Liver (tissue), 9 donors: ENCODE results near the gene ZNF695. TPM values are rescaled to one million over a fixed set of nuclear protein-coding genes. Genes with fewer than 3 reads are reported as not detected.

Source experiments
- DNase-seq: peaks from one replicate; pipeline ENCODE4 v3.0.0-alpha.2; 2017; ENCODE audit warnings: low spot score
- H3K27ac ChIP-seq, 2 donors: one replicate each; pipeline ENCODE4 v1.7.0; 2013; ENCODE audit warnings: inconsistent platforms in 2 of 2, low read length in 2 of 2, control low read depth in 1 of 2, low read depth in 1 of 2, mild to moderate bottlenecking in 1 of 2
- H3K27me3 ChIP-seq, 4 donors: one replicate each; pipeline versions ENCODE4 v1.6.1 to v1.7.0; 2013; ENCODE audit warnings: low read length in 3 of 4, inconsistent platforms in 1 of 4, mild to moderate bottlenecking in 1 of 4, moderate library complexity in 1 of 4; ENCODE audit not compliant: control insufficient read depth in 4 of 4, insufficient read depth in 4 of 4
- H3K36me3 ChIP-seq, 4 donors: one replicate each; pipeline versions ENCODE4 v1.6.1 to v1.7.0; 2013; ENCODE audit warnings: low read length in 3 of 4, mild to moderate bottlenecking in 3 of 4, low read depth in 1 of 4, moderate library complexity in 1 of 4; ENCODE audit not compliant: control insufficient read depth in 4 of 4, insufficient read depth in 3 of 4
- H3K4me1 ChIP-seq, 4 donors: one replicate each; pipeline versions ENCODE4 v1.6.1 to v1.7.0; 2013; ENCODE audit warnings: low read length in 3 of 4, mild to moderate bottlenecking in 3 of 4, moderate library complexity in 1 of 4; ENCODE audit not compliant: control insufficient read depth in 4 of 4, insufficient read depth in 4 of 4
- H3K4me3 ChIP-seq, 3 donors: one replicate each; pipeline versions ENCODE4 v1.6.1 to v1.7.0; 2013; ENCODE audit warnings: low read length in 3 of 3, control low read depth in 1 of 3, low read depth in 1 of 3, mild to moderate bottlenecking in 1 of 3
- H3K9ac ChIP-seq, 2 donors: one replicate each; pipeline ENCODE4 v1.7.0; 2013; ENCODE audit warnings: low read length in 2 of 2, mild to moderate bottlenecking in 2 of 2, moderate library complexity in 2 of 2, control low read depth in 1 of 2, low read depth in 1 of 2
- H3K9me3 ChIP-seq, 4 donors: one replicate each; pipeline versions ENCODE4 v1.6.1 to v1.7.0; 2013; ENCODE audit warnings: low read length in 3 of 4; ENCODE audit not compliant: control insufficient read depth in 4 of 4
- ATF3 ChIP-seq: IDR thresholded peaks from 2 replicates; pipeline ENCODE4 v1.6.1; 2016; ENCODE audit warnings: antibody characterized with exemption
- CTCF ChIP-seq: fragments of 150-350 bp; IDR thresholded peaks from 2 replicates; pipeline ENCODE4 v1.5.1; 2017; ENCODE audit warnings: improper control_type of control experiment, low read depth, low read length; ENCODE audit not compliant: missing input control
- EGR1 ChIP-seq, 2 donors: IDR thresholded peaks; 2 replicates each; pipeline ENCODE4 v1.6.1; 2016 to 2018; ENCODE audit warnings: antibody characterized with exemption in 2 of 2, low read depth in 2 of 2
- FOXA1 ChIP-seq: IDR thresholded peaks from 2 replicates; pipeline ENCODE4 v1.6.1; 2016; ENCODE audit warnings: antibody characterized with exemption
- FOXA2 ChIP-seq: IDR thresholded peaks from 2 replicates; pipeline ENCODE4 v1.6.1; 2016; ENCODE audit warnings: antibody characterized with exemption
- GABPA ChIP-seq, 2 donors: IDR thresholded peaks in 1 of 2; conservative IDR thresholded peaks in 1 of 2; 2 replicates each; pipeline ENCODE4 v1.6.1; 2016; ENCODE audit warnings: antibody characterized with exemption in 2 of 2, mild to moderate bottlenecking in 1 of 2, moderate library complexity in 1 of 2
- HNF4A ChIP-seq, 2 donors: conservative IDR thresholded peaks; 2 replicates each; pipeline ENCODE4 v1.6.1; 2016; ENCODE audit warnings: antibody characterized with exemption in 2 of 2, mild to moderate bottlenecking in 2 of 2
- HNF4G ChIP-seq: IDR thresholded peaks from 2 replicates; pipeline ENCODE4 v1.6.1; 2016; ENCODE audit warnings: antibody characterized with exemption
- JUND ChIP-seq, 2 donors: IDR thresholded peaks; 2 replicates each; pipeline ENCODE4 v1.6.1; 2016; ENCODE audit warnings: antibody characterized with exemption in 2 of 2
- MAX ChIP-seq: IDR thresholded peaks from 2 replicates; pipeline ENCODE4 v1.6.1; 2016; ENCODE audit warnings: antibody characterized with exemption
- NR2F2 ChIP-seq: IDR thresholded peaks from 2 replicates; pipeline ENCODE4 v1.6.1; 2016; ENCODE audit warnings: antibody characterized with exemption
- RAD21 ChIP-seq, 2 donors: IDR thresholded peaks; 2 replicates each; pipeline ENCODE4 v1.6.1; 2016; ENCODE audit warnings: antibody characterized with exemption in 2 of 2, mild to moderate bottlenecking in 2 of 2
- REST ChIP-seq: IDR thresholded peaks from 2 replicates; pipeline ENCODE4 v1.6.1; 2016; ENCODE audit warnings: antibody characterized with exemption, mild to moderate bottlenecking
- RXRA ChIP-seq, 2 donors: IDR thresholded peaks; 2 replicates each; pipeline ENCODE4 v1.6.1; 2017 to 2018; ENCODE audit warnings: antibody characterized with exemption in 2 of 2, mild to moderate bottlenecking in 1 of 2
- SP1 ChIP-seq: IDR thresholded peaks from 2 replicates; pipeline ENCODE4 v1.6.1; 2018; ENCODE audit warnings: antibody characterized with exemption, mild to moderate bottlenecking
- TAF1 ChIP-seq: conservative IDR thresholded peaks from 2 replicates; pipeline ENCODE4 v1.6.1; 2016; ENCODE audit warnings: antibody characterized with exemption, mild to moderate bottlenecking
- YY1 ChIP-seq: IDR thresholded peaks from 2 replicates; pipeline ENCODE4 v1.6.1; 2016; ENCODE audit warnings: antibody characterized with exemption, mild to moderate bottlenecking
- WGBS: extraction: QIAGEN DNeasy Blood & Tissue Kit; methylation state at CpG from one replicate; pipeline ENCODE4 v1.1.7; 2013; 5-methylcytosine and 5-hydroxymethylcytosine counted together
- polyA plus RNA-seq, 2 donors: library from polyadenylated mRNA; stranded (reverse) in 1 of 2; unstranded in 1 of 2; fragments of 200-250 nt in 1 of 2; fragments of >200 nt in 1 of 2; fragmentation: Nextera tagmentation in 1 of 2; extraction: Ambion mirVana in 1 of 2; gene quantifications; one replicate each; pipeline versions ENCODE4 v1.2.1 to v1.2.3, GENCODE V29; 2013 to 2015
- total RNA-seq, 2 donors: library from RNA; depleted of rRNA; stranded (reverse); fragments of >200 nt; gene quantifications; one replicate each; pipeline ENCODE4 v1.2.3, GENCODE V29; 2014
- donor health status: healthy.
- donor health status: healthy.
- donor health status: healthy.
- donor health status: healthy.
- donor health status: healthy.

Gene ZNF695
- total and polyA plus RNA-seq, 4 donors = 1.5 TPM; not detected in 3

GRCh38 chr1:246989901-246990300, 18.0 kb downstream of the ZNF695 start (continued):
- no peak for TF ChIP-seq HNF4A (conservative IDR thresholded peaks at IDR 0.05)
- TF ChIP-seq RAD21 (IDR thresholded peaks at IDR 0.05) = no peak
- TF ChIP-seq REST = no peak
- TF ChIP-seq JUND (IDR thresholded peaks at IDR 0.05) = no peak
- TF ChIP-seq HNF4G = no peak
- TF ChIP-seq RXRA (IDR thresholded peaks at IDR 0.05) = no peak
- no peak for TF ChIP-seq FOXA2

GRCh38 chr1:246988316-246988715, 19.5 kb downstream of the ZNF695 start:
- no peak for DNase-seq
- H3K9ac ChIP-seq = no peak overlapping the region
- 97% methylated on average over 4 of the region's 4 CpGs for WGBS
- peak overlapping the region in 1 of 3 donors; percentile 54 for H3K4me3 ChIP-seq
- H3K4me1 ChIP-seq = no peaks in the 10 kb centered on the region
- H3K36me3 ChIP-seq = no peaks in the 10 kb centered on the region
- no peak overlapping the region for H3K27ac ChIP-seq
- H3K9me3 ChIP-seq = peaks cover 29 to 83% (median 47%) of the 10 kb centered on the region in 4 donors
- no peaks in the 10 kb centered on the region for H3K27me3 ChIP-seq
- TF ChIP-seq SP1 (no peak), MAX (no peak), GABPA (IDR thresholded peaks at IDR 0.05 in 1 of 2, conservative IDR thresholded peaks at IDR 0.05 in 1 of 2) (no peak), FOXA1 (no peak), REST (no peak), NR2F2 (no peak), EGR1 (IDR thresholded peaks at IDR 0.05; ENCODE audit: low read depth in 2 of 2) (no peak), CTCF (no peak), ATF3 (no peak), RAD21 (IDR thresholded peaks at IDR 0.05) (no peak), YY1 (no peak), RXRA (IDR thresholded peaks at IDR 0.05) (no peak), TAF1 (no peak), JUND (IDR thresholded peaks at IDR 0.05) (no peak), HNF4G (no peak)
